ENCODE results near the gene CHKA. TPM values are rescaled to one million over a fixed set of nuclear protein-coding genes. Genes with fewer than 3 reads are reported as not detected.

The CHKA gene
- total and polyA plus RNA-seq, 9 of the 15 experiments (the other 6 are each of a cell fraction or from before 2014, with no cell fraction given) = 3.6 to 37.0 (median 30.2) TPM

- TF ChIP-seq UBTF (IDR thresholded peaks at IDR 0.05; ENCODE audit: borderline replicate concordance in 1 of 2, low read depth in 2 of 2, low read length in 2 of 2) = peak in 1 of 2 experiments; percentile 78; a peak in 1 of 4 replicates
- TF ChIP-seq PHF21A (IDR thresholded peaks at IDR 0.05; ENCODE audit: borderline replicate concordance, low read depth) = no peak
- no peak for TF ChIP-seq ELK1 (CRISPR knock-in tag; IDR thresholded peaks at IDR 0.05)
- no peak for TF ChIP-seq THRA (IDR thresholded peaks at IDR 0.05)
- no peak for TF ChIP-seq NFE2 (IDR thresholded peaks at IDR 0.05; ENCODE audit: low read depth)
- no peak for TF ChIP-seq ESRRB (CRISPR knock-in tag; IDR thresholded peaks at IDR 0.05; ENCODE audit: borderline replicate concordance)
- TF ChIP-seq PREB (CRISPR knock-in tag; IDR thresholded peaks at IDR 0.05) = no peak
- TF ChIP-seq MTF1 (CRISPR knock-in tag; IDR thresholded peaks at IDR 0.05; ENCODE audit: borderline replicate concordance) = no peak
- TF ChIP-seq TAF7 (tag; IDR thresholded peaks at IDR 0.05) = 0 out of 2 replicates have a peak, but pooled peaks have one; percentile 13
- no peak for TF ChIP-seq ZNF699 (CRISPR knock-in tag; IDR thresholded peaks at IDR 0.05; ENCODE audit: insufficient replicate concordance)
- peak; percentile 69 for TF ChIP-seq SMAD4 (CRISPR knock-in tag; conservative IDR thresholded peaks at IDR 0.05)
- TF ChIP-seq TCFL5 (CRISPR knock-in tag; conservative IDR thresholded peaks at IDR 0.05) = no peak
- no peak for TF ChIP-seq ZNF184 (CRISPR knock-in tag; IDR thresholded peaks at IDR 0.05)
- peak; percentile 58; the same call in 1 of the 2 replicates for TF ChIP-seq MBD2 (IDR thresholded peaks at IDR 0.05; ENCODE audit: borderline replicate concordance, low read depth)
- peak in 1 of 3 experiments; percentile 12 for TF ChIP-seq YY1 (IDR thresholded peaks at IDR 0.05; ENCODE audit: borderline replicate concordance in 1 of 3, control insufficient read depth in 1 of 3, extremely low read depth in 1 of 3, insufficient read depth in 3 of 3, insufficient read length in 1 of 3, insufficient replicate concordance in 2 of 3, low read depth in 1 of 3, low read length in 2 of 3)
- no peak for TF ChIP-seq ZNF740 (CRISPR knock-in tag; IDR thresholded peaks at IDR 0.05)
- TF ChIP-seq ZNF740 (tag; IDR thresholded peaks at IDR 0.05) = no peak
- no peak for TF ChIP-seq ZC3H4 (CRISPR knock-in tag; IDR thresholded peaks at IDR 0.05; ENCODE audit: borderline replicate concordance)
- TF ChIP-seq PHF8 (IDR thresholded peaks at IDR 0.05; ENCODE audit: borderline replicate concordance, low read length) = peak; percentile 82
Measured at GRCh38 chr11:68121067-68121899, at the start of gene CHKA (continued).
